H9 (cell line): ENCODE results near the gene BOD1L2. TPM values are rescaled to one million over a fixed set of nuclear protein-coding genes. Genes with fewer than 3 reads are reported as not detected.

Experiments used
- DNase-seq: peaks from one replicate; pipeline ENCODE4 v3.0.0-alpha.2; 2017
- H2AFZ ChIP-seq: one replicate; pipeline ENCODE4 v1.6.1; 2013; ENCODE audit warnings: mild to moderate bottlenecking, low read length, control low read depth, moderate library complexity
- H2AK5ac ChIP-seq: 2 replicates; pipeline ENCODE4 v1.6.1; 2013; ENCODE audit warnings: low read length, control low read depth, mixed read lengths; ENCODE audit not compliant: insufficient read length
- H2BK120ac ChIP-seq: one replicate; pipeline ENCODE4 v1.6.1; 2013; ENCODE audit warnings: low read depth, mild to moderate bottlenecking, low read length, control low read depth, inconsistent platforms; ENCODE audit not compliant: poor library complexity, severe bottlenecking
- H2BK12ac ChIP-seq: 2 replicates; pipeline ENCODE4 v1.6.1; 2013; ENCODE audit warnings: low read length, control low read depth, mixed read lengths, low read depth; ENCODE audit not compliant: insufficient read length
- H2BK15ac ChIP-seq: 2 replicates; pipeline ENCODE4 v1.6.1; 2013; ENCODE audit warnings: low read depth, low read length, control low read depth
- H2BK20ac ChIP-seq: one replicate; pipeline ENCODE4 v1.6.1; 2013; ENCODE audit warnings: low read depth, mild to moderate bottlenecking, low read length, control low read depth, inconsistent platforms; ENCODE audit not compliant: poor library complexity, severe bottlenecking
- H2BK5ac ChIP-seq: 2 replicates; pipeline ENCODE4 v1.6.1; 2013; ENCODE audit warnings: low read length, control low read depth, mixed read lengths; ENCODE audit not compliant: insufficient read length
- H3K14ac ChIP-seq: 2 replicates; pipeline ENCODE4 v1.6.1; 2013; ENCODE audit warnings: low read length, control low read depth; ENCODE audit not compliant: insufficient read depth
- H3K18ac ChIP-seq: 2 replicates; pipeline ENCODE4 v1.6.1; 2013; ENCODE audit warnings: low read depth, mild to moderate bottlenecking, mixed read lengths, low read length, control low read depth; ENCODE audit not compliant: insufficient read length
- H3K23ac ChIP-seq: 2 replicates; pipeline ENCODE4 v1.6.1; 2013; ENCODE audit warnings: low read length, control low read depth, mixed read lengths, low read depth; ENCODE audit not compliant: insufficient read length
- H3K23me2 ChIP-seq: 2 replicates; pipeline ENCODE4 v1.6.1; 2013; ENCODE audit warnings: low read depth, mild to moderate bottlenecking, mixed read lengths, low read length, control low read depth; ENCODE audit not compliant: insufficient read length, poor library complexity, severe bottlenecking
- H3K27ac ChIP-seq: 2 replicates; pipeline ENCODE4 v1.5.1; 2013; ENCODE audit warnings: low read length, control low read depth, mixed read lengths, low read depth; ENCODE audit not compliant: insufficient read length
- H3K27me3 ChIP-seq: 2 replicates; pipeline ENCODE4 v1.6.1; 2013; ENCODE audit warnings: low read length, control low read depth, inconsistent platforms; ENCODE audit not compliant: insufficient read depth
- H3K4ac ChIP-seq: 2 replicates; pipeline ENCODE4 v1.6.1; 2013; ENCODE audit warnings: low read depth, mild to moderate bottlenecking, control low read depth, inconsistent platforms, low read length, moderate library complexity
- H3K4me1 ChIP-seq: 2 replicates; pipeline ENCODE4 v1.6.1; 2013; ENCODE audit warnings: low read length, control low read depth, inconsistent platforms; ENCODE audit not compliant: insufficient read depth
- H3K4me2 ChIP-seq: 2 replicates; pipeline ENCODE4 v1.6.1; 2013; ENCODE audit warnings: low read length, control low read depth, mixed read lengths; ENCODE audit not compliant: insufficient read length, insufficient read depth
- H3K56ac ChIP-seq: 2 replicates; pipeline ENCODE4 v1.6.1; 2013; ENCODE audit warnings: low read depth, mild to moderate bottlenecking, mixed read lengths, low read length, control low read depth; ENCODE audit not compliant: insufficient read length
- H3K79me1 ChIP-seq: 2 replicates; pipeline ENCODE4 v1.6.1; 2013; ENCODE audit warnings: low read depth, mild to moderate bottlenecking, moderate library complexity, low read length, control low read depth, inconsistent platforms; ENCODE audit not compliant: insufficient read depth, poor library complexity, severe bottlenecking
- H3K79me2 ChIP-seq: 2 replicates; pipeline ENCODE4 v1.6.1; 2013; ENCODE audit warnings: low read length, control low read depth, inconsistent platforms; ENCODE audit not compliant: insufficient read depth
- H3K9ac ChIP-seq: 2 replicates; pipeline ENCODE4 v1.6.1; 2013; ENCODE audit warnings: low read length, control low read depth, mixed read lengths; ENCODE audit not compliant: insufficient read length; ENCODE audit errors: extremely low read depth
- H3K9me3 ChIP-seq: one replicate; pipeline ENCODE4 v1.6.1; 2013; ENCODE audit warnings: low read depth, low read length, inconsistent platforms; ENCODE audit not compliant: control insufficient read depth
- H3T11ph ChIP-seq: one replicate; pipeline ENCODE4 v1.6.1; 2013; ENCODE audit warnings: mild to moderate bottlenecking, low read length, control low read depth, inconsistent platforms
- H4K20me1 ChIP-seq: one replicate; pipeline ENCODE4 v1.6.1; 2013; ENCODE audit not compliant: control insufficient read depth, insufficient read length, insufficient read depth
- H4K5ac ChIP-seq: 2 replicates; pipeline ENCODE4 v1.6.1; 2013; ENCODE audit warnings: low read depth, mild to moderate bottlenecking, mixed read lengths, low read length, control low read depth; ENCODE audit not compliant: insufficient read length
- H4K8ac ChIP-seq: replicated peaks from 2 replicates; pipeline ENCODE4 v1.6.1; 2013; ENCODE audit warnings: low read length, control low read depth, mixed read lengths, low read depth; ENCODE audit not compliant: insufficient read length
- H4K91ac ChIP-seq: 2 replicates; pipeline ENCODE4 v1.6.1; 2013; ENCODE audit warnings: low read depth, mild to moderate bottlenecking, moderate library complexity, mixed read lengths, low read length, control low read depth; ENCODE audit not compliant: insufficient read length
- H3K27ac Mint-ChIP-seq, 3 experiments: 2 replicates in 2 of 3; 3 replicates in 1 of 3; pipeline ENCODE4 v1.8.0; 2020 to 2021; ENCODE audit warnings: mixed read lengths in 3 of 3, mild to moderate bottlenecking in 1 of 3, moderate library complexity in 1 of 3
- H3K27me3 Mint-ChIP-seq: 2 replicates; pipeline ENCODE4 v1.8.0; 2021; ENCODE audit warnings: low read depth, mild to moderate bottlenecking, moderate library complexity, mixed read lengths
- H3K36me3 Mint-ChIP-seq, 3 experiments: 2 replicates in 2 of 3; 3 replicates in 1 of 3; pipeline ENCODE4 v1.8.0; 2020 to 2021; ENCODE audit warnings: low read depth in 3 of 3, mixed read lengths in 3 of 3; ENCODE audit not compliant: insufficient read depth in 1 of 3
- H3K4me1 Mint-ChIP-seq, 2 experiments: 2 replicates each; pipeline ENCODE4 v1.8.0; 2020; ENCODE audit warnings: mixed read lengths in 2 of 2
- H3K4me3 Mint-ChIP-seq, 2 experiments: 2 replicates in 1 of 2; 3 replicates in 1 of 2; pipeline ENCODE4 v1.8.0; 2020 to 2021; ENCODE audit warnings: mild to moderate bottlenecking in 2 of 2, mixed read lengths in 2 of 2, moderate library complexity in 1 of 2
- H3K9me3 Mint-ChIP-seq, 2 experiments: 2 replicates in 1 of 2; 3 replicates in 1 of 2; pipeline ENCODE4 v1.8.0; 2020; ENCODE audit warnings: mild to moderate bottlenecking in 2 of 2, mixed read lengths in 2 of 2, moderate library complexity in 1 of 2
- whole genome bisulfite sequencing: extraction: QIAGEN DNeasy Blood & Tissue Kit; methylation state at CpG from one replicate; pipeline ENCODE4 v1.1.7; 2013; ENCODE audit warnings: missing lambda C conversion rate, low lambda C conversion rate, mixed read lengths; ENCODE audit not compliant: insufficient read length; ENCODE audit errors: extremely low coverage; 5-methylcytosine and 5-hydroxymethylcytosine counted together
- total RNA-seq: library from RNA; stranded (reverse); gene quantifications from 2 replicates; pipeline ENCODE4 v1.2.1, GENCODE V29; 2021
- TF ChIP-seq, protein P1 (sequence below): fragments of 200-600 bp; sonication (generic); conservative IDR thresholded peaks from 3 replicates; pipeline ENCODE4 v1.8.0; 2021; ENCODE audit warnings: antibody characterized with exemption, mild to moderate bottlenecking

BOD1L2 gene
- total RNA-seq, 1 experiment from 2014 or later: not detected

DNA sequence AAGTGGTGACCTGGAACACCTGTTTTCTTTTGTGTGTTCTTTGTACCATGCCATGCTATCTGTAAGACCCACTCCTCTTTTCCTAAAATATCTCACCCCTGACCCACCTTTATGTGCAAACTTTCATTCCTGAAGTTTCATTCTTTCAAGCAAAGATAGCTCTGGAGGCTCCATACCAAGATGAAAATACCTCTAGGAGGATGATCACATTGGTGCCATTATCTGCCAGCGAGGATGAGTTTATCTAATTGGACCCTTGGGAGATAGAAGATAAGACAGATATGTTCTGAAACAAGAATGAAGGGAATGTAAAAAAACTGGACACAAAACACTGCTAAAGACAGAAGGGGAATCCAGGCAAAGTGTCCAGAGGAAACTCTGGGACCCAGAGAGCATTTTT lies 24.1 kb downstream of the BOD1L2 start:
- no peaks in the 10 kb centered on the region for H4K20me1 ChIP-seq
- no peak overlapping the region for H3K14ac ChIP-seq
- no peak overlapping the region for H3K56ac ChIP-seq
- H3K27ac ChIP-seq: no peak overlapping the region
- no peaks in the 10 kb centered on the region for H3K9me3 ChIP-seq
- H2AK5ac ChIP-seq: no peak overlapping the region
- no peaks in the 10 kb centered on the region for H3K79me2 ChIP-seq
- no peak overlapping the region for H3K18ac ChIP-seq
- H3K23ac ChIP-seq: no peak overlapping the region
- no peak overlapping the region for H2AFZ ChIP-seq
- TF ChIP-seq, protein P1, sequence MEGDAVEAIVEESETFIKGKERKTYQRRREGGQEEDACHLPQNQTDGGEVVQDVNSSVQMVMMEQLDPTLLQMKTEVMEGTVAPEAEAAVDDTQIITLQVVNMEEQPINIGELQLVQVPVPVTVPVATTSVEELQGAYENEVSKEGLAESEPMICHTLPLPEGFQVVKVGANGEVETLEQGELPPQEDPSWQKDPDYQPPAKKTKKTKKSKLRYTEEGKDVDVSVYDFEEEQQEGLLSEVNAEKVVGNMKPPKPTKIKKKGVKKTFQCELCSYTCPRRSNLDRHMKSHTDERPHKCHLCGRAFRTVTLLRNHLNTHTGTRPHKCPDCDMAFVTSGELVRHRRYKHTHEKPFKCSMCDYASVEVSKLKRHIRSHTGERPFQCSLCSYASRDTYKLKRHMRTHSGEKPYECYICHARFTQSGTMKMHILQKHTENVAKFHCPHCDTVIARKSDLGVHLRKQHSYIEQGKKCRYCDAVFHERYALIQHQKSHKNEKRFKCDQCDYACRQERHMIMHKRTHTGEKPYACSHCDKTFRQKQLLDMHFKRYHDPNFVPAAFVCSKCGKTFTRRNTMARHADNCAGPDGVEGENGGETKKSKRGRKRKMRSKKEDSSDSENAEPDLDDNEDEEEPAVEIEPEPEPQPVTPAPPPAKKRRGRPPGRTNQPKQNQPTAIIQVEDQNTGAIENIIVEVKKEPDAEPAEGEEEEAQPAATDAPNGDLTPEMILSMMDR: no peak
- H4K91ac ChIP-seq: no peak overlapping the region
- Mint-ChIP-seq H3K27ac (no peak overlapping the region), H3K9me3 (peaks cover 0 to 3% of the 10 kb centered on the region in 2 experiments; a peak in 4 of 5 replicates), H3K36me3 (no peaks in the 10 kb centered on the region; a peak in 2 of 7 replicates), H3K27me3 (peaks cover 4% of the 10 kb centered on the region), H3K4me3 (no peak overlapping the region), H3K4me1 (no peaks in the 10 kb centered on the region)
- no peak overlapping the region for H2BK5ac ChIP-seq
- H3K23me2 ChIP-seq: no peaks in the 10 kb centered on the region
- no peak overlapping the region for H3T11ph ChIP-seq
- H3K4me1 ChIP-seq: no peaks in the 10 kb centered on the region
- no peak overlapping the region for H3K9ac ChIP-seq
- no peak overlapping the region for H4K5ac ChIP-seq
- no CpG with 5 or more reads among the region's 1 CpG for WGBS
- H3K79me1 ChIP-seq: no peaks in the 10 kb centered on the region
- no peak overlapping the region for H2BK20ac ChIP-seq
- H3K4ac ChIP-seq: no peak overlapping the region
- no peak overlapping the region for H2BK12ac ChIP-seq
- no peak for DNase-seq
- no peak overlapping the region for H4K8ac ChIP-seq
- no peak overlapping the region for H3K4me2 ChIP-seq
- H2BK120ac ChIP-seq: no peak overlapping the region
- no peak overlapping the region for H2BK15ac ChIP-seq
- H3K27me3 ChIP-seq: no peaks in the 10 kb centered on the region
